Thymus (tissue), 11 donors: ENCODE data around the gene FRMD6. TPM values are rescaled to one million over a fixed set of nuclear protein-coding genes. Genes with fewer than 3 reads are reported as not detected.

ENCODE experiments used
- DNase-seq, 9 donors: peaks; one replicate each; pipeline ENCODE4 v3.0.0-alpha.2; 2013; ENCODE audit warnings: low spot score in 9 of 9, low read depth in 6 of 9, missing footprints in 1 of 9
- H3K27ac ChIP-seq, 2 donors: one replicate each; pipeline ENCODE4 v1.5.1; 2013; ENCODE audit warnings: control low read depth in 1 of 2, low read depth in 1 of 2, low read length in 1 of 2, mild to moderate bottlenecking in 1 of 2, moderate library complexity in 1 of 2
- H3K27me3 ChIP-seq, 2 donors: one replicate each; pipeline ENCODE4 v1.5.1; 2013; ENCODE audit warnings: low read length in 1 of 2; ENCODE audit not compliant: control insufficient read depth in 2 of 2, insufficient read depth in 1 of 2
- H3K36me3 ChIP-seq, 2 donors: one replicate each; pipeline ENCODE4 v1.5.1; 2013; ENCODE audit warnings: low read length in 1 of 2, mild to moderate bottlenecking in 1 of 2, moderate library complexity in 1 of 2; ENCODE audit not compliant: control insufficient read depth in 2 of 2, insufficient read depth in 2 of 2
- H3K4me1 ChIP-seq, 2 donors: one replicate each; pipeline ENCODE4 v1.5.1; 2013; ENCODE audit warnings: low read length in 2 of 2; ENCODE audit not compliant: control insufficient read depth in 2 of 2, insufficient read depth in 2 of 2
- H3K4me3 ChIP-seq, 2 donors: one replicate each; pipeline ENCODE4 v1.5.1; 2013; ENCODE audit warnings: low read length in 2 of 2, control low read depth in 1 of 2, mild to moderate bottlenecking in 1 of 2
- H3K9me3 ChIP-seq, 2 donors: one replicate each; pipeline ENCODE4 v1.5.1; 2013; ENCODE audit warnings: low read length in 1 of 2, mild to moderate bottlenecking in 1 of 2; ENCODE audit not compliant: control insufficient read depth in 2 of 2, insufficient read depth in 1 of 2
- WGBS: extraction: QIAGEN DNeasy Blood & Tissue Kit; methylation state at CpG from one replicate; pipeline ENCODE4 v1.1.7; 2013; 5-methylcytosine and 5-hydroxymethylcytosine counted together
- polyA plus RNA-seq: library from polyadenylated mRNA; stranded (reverse); fragments of 200-250 nt; gene quantifications from one replicate; pipeline ENCODE4 v1.2.3, GENCODE V29; 2013
- total RNA-seq: library from RNA; stranded (reverse); fragments of 120-200 nt; gene quantifications from one replicate; pipeline ENCODE4 v1.2.4, GENCODE V29; 2013
- donor health status: healthy.

The FRMD6 gene
- total and polyA plus RNA-seq, 2 donors: 8.6 to 10.2 TPM

DNA sequence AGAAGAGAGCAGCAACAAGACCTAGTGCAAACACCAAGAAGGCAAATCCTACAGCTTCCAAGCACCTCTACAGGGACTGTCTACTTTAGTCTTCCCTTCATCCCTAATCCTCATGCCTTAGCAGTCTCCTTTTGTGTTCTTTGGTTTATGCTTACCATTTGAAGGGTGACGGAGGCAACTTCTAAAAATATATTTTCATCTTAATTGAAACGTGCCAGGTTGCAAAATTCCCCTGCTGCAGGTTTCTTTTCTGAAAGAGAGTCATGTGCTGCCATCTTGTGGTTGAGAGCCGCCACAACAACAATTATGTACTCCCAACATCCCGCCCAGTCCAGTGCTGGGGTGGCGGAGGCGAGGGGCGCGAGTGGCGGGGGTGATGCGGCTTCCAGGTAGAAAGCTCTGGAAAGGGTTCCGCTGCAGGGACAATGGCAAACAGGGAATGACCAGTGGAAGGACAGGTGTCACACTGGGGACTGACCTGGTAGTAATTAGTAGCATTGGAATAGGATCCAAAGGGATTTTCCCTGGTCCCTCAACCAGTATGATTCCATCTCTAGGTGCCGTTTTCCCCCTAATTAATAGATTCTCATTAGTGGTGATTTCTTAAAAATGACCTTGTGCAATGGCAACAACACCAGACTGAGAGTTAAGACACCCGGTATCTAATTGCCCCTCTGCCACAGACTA lies 128.4 kb downstream of the FRMD6 start:
- no peaks in the 10 kb centered on the region for H3K27me3 ChIP-seq
- 13% methylated on average over 13 of the region's 13 CpGs for WGBS
- DNase-seq: peak; percentile 23 to 82 (median 55)
- H3K9me3 ChIP-seq: no peaks in the 10 kb centered on the region
- no peak overlapping the region for H3K27ac ChIP-seq
- no peak overlapping the region for H3K4me3 ChIP-seq
- H3K36me3 ChIP-seq: no peaks in the 10 kb centered on the region
- H3K4me1 ChIP-seq: peaks cover 5% of the 10 kb centered on the region in 2 donors

Other genes starting within 250 kb of the FRMD6 start
- gene GNG2, start 208.7 kb downstream of the FRMD6 start, total RNA-seq: 49.4 TPM
- 43.6 TPM for gene GNG2, start 208.7 kb downstream of the FRMD6 start, polyA plus RNA-seq